Inflammatory macrophage treated with lipopolysaccharide for 4 hours (primary cell): Measurements from ENCODE around the gene ACAP2.
"Not testable (repeated sequence)": the region's sequence is repeated elsewhere in the genome, so short reads cannot be mapped to it uniquely, and the experiment has no call there.

Experiments
- DNase-seq: peaks from one replicate; pipeline ENCODE4 v3.0.0-alpha.2; 2020

ACAP2 gene

DNA sequence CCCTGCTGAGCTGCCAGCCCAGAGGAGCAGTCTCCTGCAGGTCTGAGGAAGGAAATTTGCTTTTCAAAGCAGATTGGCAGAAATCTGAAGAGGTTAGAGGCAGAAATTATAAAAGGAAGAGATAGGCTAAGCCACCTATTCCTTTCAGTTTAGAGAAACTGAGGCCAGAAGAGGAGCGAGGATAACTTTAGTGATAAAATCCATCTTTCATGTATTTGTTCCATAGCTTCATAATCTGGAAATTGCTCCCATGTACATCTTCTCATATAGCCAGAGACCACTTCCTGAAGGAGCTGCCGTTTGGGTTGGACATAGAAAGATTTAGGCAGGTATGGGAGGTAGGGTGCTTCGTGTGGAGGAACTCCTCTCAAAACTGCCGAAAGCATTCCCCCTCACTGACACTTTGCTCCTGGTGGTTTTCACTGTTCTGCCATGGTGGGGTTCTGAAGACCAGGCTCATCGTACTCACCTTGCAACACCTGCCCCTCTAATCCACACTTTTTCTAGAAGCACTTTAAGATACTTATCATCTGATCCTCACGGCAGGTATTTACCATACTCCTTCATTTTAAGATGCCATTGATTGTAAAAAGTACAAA lies 670 bp upstream of the ACAP2 start:
- no peak for DNase-seq

DNA sequence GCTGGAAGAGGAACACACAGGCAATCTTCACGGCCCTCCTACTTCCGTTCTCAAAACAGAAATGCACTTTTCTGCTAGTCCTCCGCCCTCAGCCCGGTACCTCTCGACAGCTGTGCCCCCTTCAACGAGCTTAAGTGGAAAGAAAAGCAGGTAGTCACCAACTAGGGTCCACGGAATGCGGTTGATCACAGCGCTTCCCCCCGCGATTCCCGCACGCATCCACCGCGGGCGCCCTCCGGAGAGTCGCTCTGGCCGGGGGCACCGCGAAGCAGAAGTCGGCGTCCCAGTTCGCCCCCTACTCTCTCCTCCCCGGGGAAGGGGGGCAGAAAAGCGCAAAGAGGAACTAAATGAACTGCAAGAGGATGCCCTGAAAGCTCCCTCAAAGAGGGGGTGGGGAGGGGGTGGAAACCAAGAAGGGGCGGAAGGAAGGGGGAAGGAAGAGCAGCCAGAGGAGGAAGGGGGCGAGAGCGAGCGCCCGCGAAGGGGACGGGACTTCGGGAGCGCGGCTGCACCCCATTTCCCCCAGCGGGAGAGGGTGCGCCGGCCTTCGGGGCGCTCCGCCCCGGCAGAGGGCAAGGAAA lies 738 bp downstream of the ACAP2 start:
- peak; percentile 70 for DNase-seq

DNA sequence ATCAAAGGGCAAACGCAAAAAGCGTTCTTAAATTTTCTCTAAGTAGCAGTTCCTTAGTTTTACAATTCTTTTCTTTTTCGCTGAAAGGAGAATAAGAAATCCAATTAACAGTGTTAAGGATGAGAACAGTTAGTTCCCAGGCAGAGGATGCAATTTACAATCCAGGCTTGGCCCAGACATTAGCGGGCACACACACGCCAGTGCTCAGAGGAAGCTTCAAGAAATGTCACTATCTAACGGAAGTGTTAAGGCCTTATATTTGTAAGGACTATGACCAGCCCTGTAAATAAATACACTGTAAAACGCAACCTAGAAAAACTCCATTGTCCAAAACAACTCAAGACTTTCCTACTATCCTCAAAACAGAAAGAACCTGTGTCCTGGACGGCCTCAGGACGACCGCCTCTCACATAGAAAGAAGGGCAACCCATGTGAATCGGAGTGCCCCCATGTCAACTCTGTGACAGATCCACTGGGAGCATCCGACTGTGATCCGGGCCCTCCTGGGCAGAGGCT lies 1.3 kb downstream of the ACAP2 start:
- no peak for DNase-seq

DNA sequence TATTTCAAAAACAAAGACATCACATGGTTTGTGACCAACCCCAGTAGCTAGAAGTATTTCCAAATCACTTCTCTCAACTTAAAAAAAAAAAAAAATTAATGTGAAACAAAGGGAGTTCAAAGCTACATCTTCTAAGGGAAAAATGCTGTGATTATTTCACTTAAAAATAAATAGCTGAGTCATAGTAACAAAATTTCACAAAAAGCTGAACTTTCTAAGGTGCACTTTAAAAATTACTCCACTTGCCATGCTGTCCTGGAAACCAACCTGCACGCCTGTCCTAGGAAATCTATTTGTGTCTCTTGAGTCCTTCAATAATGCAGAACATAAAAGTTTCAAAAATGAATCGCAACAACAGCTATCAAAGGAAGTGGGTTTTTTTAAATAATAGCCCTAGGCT lies 1.8 kb downstream of the ACAP2 start:
- DNase-seq = peak; percentile 28

DNA sequence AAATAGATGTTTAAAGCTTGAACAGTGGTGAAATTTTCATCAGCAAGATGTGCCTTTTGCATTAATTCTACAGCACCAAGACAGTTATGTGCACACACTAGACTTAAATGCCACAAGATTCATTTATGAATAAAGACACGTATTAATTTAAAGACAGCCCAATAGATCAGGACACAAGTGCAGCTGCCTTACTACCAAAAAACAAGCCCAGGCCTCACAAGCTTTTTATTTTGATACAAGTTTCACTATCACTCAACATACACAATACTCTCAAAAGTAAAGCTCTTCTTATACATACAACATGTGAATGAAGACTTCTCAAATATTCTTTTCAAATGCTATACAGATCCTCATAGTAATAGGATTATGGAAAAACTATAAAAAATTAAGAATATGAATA lies 2.4 kb downstream of the ACAP2 start:
- no peak for DNase-seq

DNA sequence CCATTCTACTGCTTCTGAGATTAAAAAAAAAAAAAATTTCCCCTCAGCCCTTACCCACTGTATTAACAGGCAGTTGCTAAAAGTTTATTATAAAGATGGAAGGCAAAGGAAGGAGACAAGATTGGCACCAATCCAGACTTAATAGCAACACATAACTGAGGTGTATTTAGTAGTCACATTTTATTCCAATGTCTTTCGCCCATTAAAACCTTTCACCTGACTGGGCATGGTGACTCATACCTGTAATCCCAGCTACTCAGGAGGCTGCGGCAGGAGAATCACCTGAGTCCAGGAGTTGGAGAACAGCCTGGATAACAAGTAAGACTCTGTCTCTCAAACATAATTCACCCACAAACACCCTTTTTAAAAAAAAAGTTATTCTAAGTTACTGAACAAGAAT lies 4.4 kb downstream of the ACAP2 start:
- no peak for DNase-seq

DNA sequence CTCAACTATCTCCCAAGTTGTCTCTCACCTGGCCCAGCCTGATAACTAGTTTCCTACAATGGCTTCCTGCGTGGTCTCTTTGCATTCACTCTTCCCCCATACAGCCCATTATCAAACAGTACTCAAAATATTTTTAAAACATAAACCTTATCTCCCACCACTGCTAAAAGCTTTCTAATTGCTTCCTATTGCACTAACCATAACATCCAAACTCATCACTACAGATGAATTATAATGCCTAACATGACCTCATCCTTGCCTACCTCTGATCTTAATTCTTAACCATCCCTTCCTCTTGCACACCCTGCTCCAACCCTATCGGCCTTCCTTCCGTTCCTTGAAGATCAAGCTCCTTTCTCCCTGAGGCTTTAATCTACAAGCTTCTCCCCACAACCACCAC lies 17.0 kb downstream of the ACAP2 start:
- no peak for DNase-seq

DNA sequence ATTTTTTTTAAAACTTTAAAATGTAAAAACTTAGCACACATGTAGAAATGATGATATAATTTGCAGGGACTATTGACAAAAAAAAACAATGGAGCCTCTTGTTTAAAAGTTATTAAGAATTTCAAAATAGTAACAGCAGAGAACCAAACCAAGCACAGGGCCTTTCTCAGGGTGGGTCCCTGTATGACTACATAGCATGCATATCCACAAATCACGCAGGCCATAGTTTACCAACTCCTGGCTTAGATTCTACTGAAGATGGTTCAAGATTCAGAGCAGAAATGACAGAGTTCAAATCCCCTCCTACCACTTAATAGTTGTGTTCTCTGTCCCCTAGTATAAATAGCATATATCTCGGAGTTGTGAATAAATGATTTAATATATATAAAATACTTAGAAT lies 19.0 kb downstream of the ACAP2 start:
- DNase-seq = no peak

DNA sequence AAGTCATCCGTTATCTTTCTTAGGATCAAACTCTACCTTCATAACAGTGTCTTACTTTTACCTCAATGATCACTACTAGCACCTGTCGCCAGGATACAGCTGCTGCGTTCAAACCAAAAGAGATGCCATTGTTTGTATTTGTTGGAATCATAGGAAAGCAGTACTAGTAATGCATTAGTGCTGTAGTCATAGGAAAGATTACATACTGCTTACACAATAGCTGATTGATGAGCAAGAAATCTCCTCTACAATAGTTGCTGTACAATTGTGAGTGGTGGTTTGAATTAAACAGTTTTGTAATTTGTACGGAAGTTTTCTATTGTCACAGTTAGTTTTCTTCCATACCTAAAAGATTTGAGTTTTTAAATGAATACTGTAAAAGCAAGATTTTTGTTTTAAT lies 21.4 kb downstream of the ACAP2 start:
- peak; percentile 40 for DNase-seq

DNA sequence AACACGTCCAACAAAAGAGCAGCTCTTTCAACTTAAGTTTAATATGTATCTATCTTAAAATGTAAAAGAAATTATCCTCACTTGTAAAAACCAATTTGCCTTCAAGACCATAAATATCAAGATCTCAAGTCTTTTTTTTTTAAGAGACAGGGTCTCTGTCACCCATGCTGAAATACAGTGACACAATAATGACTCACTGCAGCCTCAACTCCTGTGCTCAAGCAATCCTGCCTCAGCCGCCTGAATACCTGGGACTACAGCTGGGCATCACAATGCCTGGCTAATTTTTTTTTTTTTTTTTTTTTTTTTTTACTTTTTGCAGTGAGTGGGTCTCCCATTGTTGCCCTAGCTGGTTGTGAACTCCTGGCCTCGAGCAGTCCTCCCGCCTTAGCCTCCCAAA lies 26.0 kb downstream of the ACAP2 start:
- DNase-seq = no peak

DNA sequence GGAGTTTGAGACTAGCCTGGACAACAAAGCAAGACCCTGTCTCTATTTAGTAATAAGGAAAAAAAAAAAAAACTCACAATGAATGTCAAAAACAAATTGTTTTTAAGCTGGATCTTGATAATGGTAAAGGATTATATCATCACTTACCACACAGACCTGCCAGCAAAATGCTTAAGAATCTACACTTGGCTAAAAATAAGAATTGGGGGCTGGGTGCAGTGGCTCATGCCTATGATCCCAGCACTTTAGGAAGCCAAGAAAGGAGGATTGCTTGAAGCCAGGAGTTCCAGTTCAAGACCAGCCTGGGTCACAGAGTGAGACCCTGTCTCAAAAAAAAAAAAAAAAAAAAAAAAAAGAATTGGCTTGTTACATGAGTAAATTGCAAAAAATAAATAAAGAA lies 31.0 kb downstream of the ACAP2 start:
- no peak for DNase-seq

DNA sequence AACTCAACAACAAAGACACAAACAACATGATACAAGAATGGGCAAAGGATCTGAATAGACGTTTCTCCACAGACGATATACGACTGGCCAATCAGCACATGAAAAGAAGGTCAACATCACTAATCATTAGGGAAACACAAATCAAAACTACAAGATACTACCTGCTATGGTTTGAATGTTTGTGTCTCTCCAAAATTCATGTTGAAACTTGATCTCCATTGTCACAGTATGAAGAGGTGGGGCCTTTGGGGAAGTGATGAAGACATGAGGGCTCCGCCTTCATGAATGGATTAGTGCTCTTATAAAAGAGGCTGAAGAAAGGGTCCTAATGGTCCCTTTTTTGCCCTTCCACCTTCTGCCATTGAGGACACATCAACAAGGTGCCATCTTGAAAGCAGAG lies 32.3 kb downstream of the ACAP2 start:
- DNase-seq = no peak

DNA sequence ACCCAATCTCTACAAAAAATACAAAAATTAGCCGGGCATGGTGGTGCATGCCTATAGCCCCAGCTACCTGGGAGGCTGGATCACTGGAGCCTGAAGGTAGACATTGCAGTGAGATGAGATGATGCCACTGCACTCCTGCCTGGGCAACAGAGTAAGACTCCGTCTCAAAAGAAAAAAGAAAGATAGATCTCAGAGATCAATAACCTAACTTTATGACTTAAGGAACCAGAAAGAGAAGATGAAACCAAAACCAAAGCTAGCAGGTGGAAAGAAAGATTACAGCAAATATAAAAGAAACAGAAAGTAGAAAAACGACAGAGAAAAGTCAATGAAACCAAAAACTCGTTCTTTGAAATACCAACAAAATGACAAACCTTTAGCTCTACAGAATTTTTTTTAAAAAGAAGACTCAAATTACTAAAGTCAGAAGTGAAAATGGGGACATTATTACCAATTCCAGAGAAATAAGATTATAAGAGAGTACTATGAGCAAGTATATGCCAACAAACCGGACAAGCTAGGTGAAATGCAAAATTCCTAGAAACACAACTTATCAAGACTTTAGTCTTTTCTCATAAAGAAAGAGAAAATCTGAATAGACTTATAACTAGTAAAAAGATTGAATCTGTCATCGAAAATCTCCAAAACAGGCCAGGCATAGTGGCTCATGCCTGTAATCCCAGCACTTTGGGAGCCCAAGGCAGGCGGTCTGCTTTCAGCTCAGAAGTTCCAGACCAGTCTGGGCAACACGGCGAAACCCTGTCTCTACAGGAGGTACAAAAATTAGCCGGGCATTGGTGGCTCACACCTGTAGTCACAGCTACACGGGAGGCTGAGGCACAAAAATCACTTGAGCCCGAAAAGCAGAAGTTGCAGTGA lies 35.0 kb downstream of the ACAP2 start:
- DNase-seq = no peak

DNA sequence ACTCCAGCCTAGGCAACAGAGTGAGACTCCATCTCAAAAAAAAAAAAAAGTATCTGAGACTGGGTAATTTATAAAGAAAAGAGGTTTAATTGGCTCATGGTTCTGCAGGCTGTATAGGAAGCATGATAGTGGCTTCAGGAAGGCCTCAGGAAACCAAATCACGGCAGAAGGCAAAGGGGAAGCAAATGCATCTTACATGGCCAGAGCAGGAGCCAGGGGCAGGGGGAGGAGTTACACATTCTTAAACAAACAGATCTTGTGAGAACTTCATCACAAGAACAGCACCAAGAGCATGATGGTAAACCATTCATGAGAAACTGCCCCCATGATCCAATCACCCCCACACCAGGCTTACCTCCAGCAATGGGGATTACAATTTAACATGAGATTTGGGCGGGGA lies 37.2 kb downstream of the ACAP2 start:
- DNase-seq = peak; percentile 27

DNA sequence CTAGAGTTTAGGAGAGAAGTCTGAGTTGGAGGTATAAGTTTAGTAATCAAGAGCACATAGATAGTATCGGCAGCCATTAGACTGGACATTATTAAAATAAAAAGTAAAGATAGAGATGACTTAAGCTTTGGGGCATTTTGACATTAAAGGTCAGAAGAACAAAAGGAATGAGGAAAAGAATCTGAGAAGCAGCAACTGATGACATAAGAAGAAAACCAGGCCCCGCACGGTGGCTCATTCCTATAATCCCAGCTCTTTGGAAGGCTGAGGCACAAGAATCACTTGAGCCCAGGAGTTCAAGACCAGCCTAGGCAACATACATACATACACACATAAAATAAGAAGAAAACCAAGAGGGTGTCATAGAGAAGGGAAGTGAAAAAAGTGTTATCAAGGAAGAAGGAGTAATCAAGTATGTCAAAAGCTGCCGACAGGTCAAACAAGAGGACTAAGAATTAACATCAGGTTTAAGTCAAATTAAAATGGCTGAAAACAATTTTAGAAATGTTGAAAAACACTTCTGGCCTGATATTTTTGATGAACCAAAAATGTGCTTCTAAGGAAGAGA lies 38.9 kb downstream of the ACAP2 start:
- DNase-seq = no peak

DNA sequence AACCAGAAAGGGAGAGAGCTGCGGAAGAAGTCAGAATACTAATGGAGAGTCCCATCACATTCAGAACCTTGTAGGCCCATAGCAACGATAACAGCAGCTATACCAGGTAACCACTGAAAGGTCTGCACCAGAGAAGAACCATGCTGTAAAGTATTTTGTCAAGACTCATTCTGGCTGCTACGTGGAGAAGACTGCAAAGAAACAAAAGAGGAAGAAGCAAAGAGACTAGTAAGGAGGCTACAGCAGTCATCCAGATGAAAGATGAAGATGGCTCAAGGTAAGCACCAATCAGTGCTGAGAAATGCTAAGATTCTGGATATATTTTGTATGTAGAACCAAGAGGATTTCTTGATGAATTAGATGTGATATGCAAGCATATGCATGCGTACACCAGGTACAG lies 39.6 kb downstream of the ACAP2 start:
- no peak for DNase-seq

DNA sequence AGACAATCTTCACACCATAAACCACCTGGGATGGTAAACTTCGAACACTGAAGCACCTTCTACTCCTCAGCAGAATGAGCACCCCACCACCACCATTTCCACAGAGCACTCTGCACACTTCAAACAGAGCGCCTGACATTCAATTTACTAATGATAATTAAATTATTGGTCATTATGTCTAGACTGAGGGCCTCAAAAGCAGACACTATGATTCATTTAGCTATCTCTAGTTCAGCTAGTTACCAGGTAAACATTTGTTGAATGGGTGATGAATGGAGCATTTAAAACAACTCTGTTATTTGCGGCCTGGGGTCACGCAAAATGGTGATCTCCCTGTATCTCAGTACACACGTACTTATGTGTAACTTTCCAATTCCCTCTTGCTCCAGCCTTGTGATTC lies 40.9 kb downstream of the ACAP2 start:
- DNase-seq = no peak

DNA sequence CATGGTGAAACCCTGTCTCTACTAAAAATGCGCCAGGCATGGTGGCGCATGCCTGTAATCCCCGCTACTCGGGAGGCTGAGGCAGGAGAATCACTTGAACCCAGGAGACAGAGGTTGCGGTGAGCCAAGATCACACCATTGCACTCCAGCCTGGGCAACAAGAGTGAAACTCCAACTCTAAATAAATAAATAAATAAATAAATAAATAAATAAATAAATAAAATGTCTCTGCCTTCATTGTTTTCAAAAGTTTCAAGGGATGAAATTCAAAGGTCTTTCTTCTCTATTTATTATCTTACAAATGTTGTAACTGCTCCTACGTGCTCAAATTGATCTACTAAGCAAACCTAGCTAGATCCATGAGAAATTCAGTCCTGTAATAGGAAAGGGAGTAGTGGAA lies 44.4 kb downstream of the ACAP2 start:
- not testable (repeated sequence) for DNase-seq

DNA sequence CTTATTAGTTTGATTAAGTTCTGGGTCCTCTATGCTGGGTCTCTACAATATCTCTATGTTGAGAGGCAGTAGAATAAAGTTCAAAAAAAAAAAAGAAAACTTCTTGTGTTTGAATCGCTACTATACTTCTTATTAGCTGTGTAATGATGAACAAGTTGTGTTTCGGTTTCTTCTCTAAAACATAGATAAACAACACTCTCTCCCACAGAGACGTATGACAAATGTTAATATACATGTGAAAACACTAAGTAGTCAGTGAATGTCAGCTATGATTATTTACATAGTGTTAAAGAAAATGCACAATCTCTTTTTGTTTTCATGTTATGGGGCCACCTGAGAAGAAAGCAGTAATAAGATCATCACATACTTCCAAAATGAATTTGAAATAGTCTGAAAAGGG lies 45.3 kb downstream of the ACAP2 start:
- no peak for DNase-seq

DNA sequence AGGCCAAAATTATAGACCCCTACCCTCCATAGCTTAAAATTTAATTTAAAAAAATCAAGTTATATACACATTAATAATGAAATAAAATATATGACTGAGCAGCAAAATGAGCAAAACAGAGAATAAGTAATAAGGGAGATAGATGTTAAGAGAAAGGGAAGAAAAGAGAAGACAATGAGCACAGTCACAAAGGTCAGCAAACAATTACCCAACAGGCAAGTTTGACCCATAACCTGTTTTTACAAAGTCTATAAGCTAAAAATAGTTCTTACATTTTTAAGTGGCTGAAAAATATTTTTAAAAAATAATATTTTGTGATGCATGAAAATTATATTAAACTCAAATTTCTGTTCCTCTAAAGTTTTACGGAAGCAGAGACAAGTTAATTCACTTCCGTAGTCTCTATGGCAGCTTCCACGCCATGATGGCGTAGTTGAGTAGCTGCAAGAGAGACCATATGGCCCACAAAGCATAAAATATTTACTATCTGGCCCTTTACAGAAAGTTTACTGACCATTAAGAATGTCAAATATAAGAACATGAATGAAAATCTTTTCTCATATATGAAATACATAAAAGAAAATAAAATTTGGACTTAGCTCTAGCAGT lies 47.5 kb downstream of the ACAP2 start:
- DNase-seq = peak; percentile 12

DNA sequence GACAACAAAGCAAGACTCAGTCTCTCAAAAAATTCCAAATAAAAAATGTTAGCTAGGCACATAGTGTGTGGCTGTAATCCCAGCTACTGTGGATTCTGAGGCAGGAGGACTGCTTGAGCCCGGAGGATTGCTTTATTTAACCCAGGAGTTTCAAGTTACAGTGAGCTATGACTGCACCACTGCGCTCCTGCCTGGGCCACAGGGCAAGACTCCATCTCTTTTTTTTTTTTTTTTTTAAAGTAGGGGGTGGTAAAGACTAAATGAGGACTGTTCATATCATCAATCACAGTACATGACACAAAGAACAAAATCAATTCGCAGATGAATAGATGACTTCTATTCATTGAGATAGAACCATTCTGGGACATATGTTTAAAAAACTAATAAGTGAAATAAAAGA lies 48.1 kb downstream of the ACAP2 start:
- no peak for DNase-seq

DNA sequence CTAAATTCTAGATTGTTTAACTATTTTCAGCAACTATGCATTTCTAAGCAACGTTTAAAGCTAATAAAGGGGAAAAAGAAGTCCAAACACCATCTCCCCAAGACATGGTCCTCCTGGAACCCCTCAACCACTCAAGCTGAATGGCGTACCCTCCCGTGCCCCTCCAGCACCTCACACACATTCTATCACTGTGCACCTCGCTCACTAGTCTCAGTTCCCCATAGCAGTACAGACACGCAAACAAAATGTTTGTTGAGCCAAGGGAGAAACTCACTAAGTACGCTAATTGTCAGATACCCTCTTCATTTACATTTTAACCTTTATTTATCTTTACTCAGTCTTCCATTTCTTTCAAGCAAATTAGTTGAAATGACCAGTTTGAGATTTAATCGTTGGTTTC lies 48.8 kb downstream of the ACAP2 start:
- DNase-seq = no peak

DNA sequence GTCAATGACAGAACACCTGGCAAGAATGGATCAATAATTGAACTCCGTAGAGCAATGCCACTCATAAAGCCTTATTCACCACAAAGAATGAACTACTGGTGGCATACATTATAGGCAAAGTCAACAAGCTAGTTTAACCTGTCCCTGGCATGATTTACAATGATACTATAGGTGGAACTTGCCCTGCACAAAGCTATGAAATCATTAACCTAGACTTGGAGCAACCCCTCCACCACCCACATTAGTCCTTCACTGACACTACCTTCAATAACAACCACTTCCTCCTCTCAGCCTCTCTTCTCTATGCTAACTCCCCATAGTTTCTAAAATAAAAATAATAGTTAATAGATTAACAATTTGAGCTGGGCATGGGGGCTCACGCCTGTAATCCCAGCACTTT lies 54.4 kb downstream of the ACAP2 start:
- no peak for DNase-seq
